GM06990 (cell line): ENCODE results near the gene POPDC3.

Experiments
- DNase-seq: peaks from one replicate; pipeline ENCODE4 v3.0.0-alpha.2; 2011; ENCODE audit not compliant: insufficient read length; ENCODE audit errors: extremely low read depth
- H3K27me3 ChIP-seq: replicated peaks from 2 replicates; pipeline ENCODE4 v1.6.0; 2011; ENCODE audit warnings: low read length; ENCODE audit not compliant: control insufficient read depth, insufficient read depth
- H3K36me3 ChIP-seq: 2 replicates; pipeline ENCODE4 v1.5.1; 2011; ENCODE audit warnings: low read length; ENCODE audit not compliant: control insufficient read depth, insufficient read depth
- H3K4me3 ChIP-seq: replicated peaks from 2 replicates; pipeline ENCODE4 v1.5.1; 2011; ENCODE audit warnings: low read depth, mild to moderate bottlenecking, control low read depth, low read length
- TF ChIP-seq, protein P1 (sequence below): IDR thresholded peaks from 2 replicates; pipeline ENCODE4 v1.5.1; 2011; ENCODE audit warnings: low read length, control low read depth, mild to moderate bottlenecking, inconsistent platforms; ENCODE audit not compliant: insufficient read depth, poor library complexity, severe bottlenecking

The POPDC3 gene

DNA sequence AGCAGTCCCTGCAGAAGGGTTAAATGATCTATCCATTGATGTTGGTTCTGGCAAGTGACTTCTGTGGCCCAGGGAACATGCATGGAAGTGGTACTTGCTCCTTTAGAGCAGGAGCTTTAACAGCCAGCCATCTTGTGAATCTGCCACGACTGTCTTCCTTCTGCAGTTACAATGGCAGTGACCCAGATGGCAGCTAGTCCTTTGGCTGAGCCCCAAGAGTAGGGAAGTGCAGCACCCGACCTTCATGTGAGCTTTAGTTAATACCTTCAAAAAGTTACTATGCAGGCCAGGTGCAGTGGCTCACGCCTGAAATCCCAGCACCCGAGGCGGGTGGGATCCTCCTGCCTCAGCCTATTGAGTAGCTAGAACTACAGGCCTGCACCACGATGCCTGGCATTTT lies 66.4 kb downstream of the POPDC3 start:
- Histone ChIP-seq H3K27me3 (no peaks in the 10 kb centered on the region; the same call in 1 of the 2 replicates), H3K4me3 (no peak overlapping the region), H3K36me3 (no peaks in the 10 kb centered on the region)
- TF ChIP-seq, protein P1, sequence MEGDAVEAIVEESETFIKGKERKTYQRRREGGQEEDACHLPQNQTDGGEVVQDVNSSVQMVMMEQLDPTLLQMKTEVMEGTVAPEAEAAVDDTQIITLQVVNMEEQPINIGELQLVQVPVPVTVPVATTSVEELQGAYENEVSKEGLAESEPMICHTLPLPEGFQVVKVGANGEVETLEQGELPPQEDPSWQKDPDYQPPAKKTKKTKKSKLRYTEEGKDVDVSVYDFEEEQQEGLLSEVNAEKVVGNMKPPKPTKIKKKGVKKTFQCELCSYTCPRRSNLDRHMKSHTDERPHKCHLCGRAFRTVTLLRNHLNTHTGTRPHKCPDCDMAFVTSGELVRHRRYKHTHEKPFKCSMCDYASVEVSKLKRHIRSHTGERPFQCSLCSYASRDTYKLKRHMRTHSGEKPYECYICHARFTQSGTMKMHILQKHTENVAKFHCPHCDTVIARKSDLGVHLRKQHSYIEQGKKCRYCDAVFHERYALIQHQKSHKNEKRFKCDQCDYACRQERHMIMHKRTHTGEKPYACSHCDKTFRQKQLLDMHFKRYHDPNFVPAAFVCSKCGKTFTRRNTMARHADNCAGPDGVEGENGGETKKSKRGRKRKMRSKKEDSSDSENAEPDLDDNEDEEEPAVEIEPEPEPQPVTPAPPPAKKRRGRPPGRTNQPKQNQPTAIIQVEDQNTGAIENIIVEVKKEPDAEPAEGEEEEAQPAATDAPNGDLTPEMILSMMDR: no peak
- DNase-seq: no peak

DNA sequence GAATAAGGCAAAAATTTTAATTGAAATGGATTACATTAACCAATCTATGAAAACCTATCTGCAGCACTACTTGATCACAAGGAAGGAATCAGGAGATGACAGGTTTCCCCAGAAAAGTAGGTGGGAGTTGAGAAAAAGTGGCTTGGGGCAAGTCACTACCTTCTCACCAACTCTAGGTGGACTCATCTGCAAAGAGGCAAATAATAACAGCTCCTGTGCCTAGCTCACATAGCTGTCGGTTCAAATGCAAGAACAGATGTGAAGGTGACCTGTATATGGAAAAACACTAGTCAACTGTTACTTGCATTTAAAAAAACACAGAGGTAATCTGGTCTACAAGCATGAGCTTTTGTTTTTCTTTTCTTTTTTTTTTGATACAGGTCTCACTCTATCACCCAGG lies 67.2 kb downstream of the POPDC3 start:
- no peak for DNase-seq
- H3K36me3 ChIP-seq: no peaks in the 10 kb centered on the region
- no peak overlapping the region for H3K4me3 ChIP-seq
- no peaks in the 10 kb centered on the region; the same call in 1 of the 2 replicates for H3K27me3 ChIP-seq
- TF ChIP-seq, protein P1: peak; percentile 10

DNA sequence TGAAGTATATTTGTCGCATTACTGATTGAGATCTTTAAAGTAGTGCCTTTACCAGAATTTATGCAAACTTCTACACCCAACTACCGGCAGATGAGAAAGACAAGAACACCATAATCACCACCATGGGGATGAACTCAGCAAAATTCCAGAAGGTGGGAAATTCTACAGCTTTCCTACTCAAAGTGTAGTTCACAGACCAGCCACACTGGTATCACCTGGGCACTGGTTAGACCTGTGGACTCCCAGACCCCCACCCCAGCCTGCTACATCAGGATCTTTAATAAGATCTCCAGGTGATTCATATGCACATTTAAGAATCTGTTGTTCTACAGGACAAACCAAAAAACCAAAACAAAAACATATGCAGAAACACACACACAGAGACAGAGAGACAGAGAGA lies 67.9 kb downstream of the POPDC3 start:
- no peak for DNase-seq
- no peak overlapping the region for H3K4me3 ChIP-seq
- no peaks in the 10 kb centered on the region for H3K36me3 ChIP-seq
- H3K27me3 ChIP-seq: no peaks in the 10 kb centered on the region; the same call in 1 of the 2 replicates
- TF ChIP-seq, protein P1: no peak

DNA sequence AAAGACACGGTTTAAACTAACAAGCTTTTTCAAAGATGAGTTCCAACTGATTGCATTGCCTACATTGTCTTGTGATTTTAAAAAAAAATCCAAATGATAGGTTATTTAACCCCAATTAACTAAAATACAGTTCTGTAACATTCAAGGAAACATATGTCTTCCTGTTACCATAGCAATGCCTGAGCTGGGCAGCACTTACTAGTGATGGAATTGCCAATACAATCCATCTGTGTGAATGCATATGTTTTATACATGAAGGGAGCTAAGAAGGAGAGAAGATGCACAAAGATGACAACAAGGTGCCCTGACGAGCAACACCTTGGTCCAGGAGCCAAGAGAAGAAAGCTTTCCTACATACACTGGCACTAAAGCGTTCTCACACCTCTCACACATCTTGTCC lies 68.7 kb downstream of the POPDC3 start:
- H3K27me3 ChIP-seq: no peaks in the 10 kb centered on the region; the same call in 1 of the 2 replicates
- H3K4me3 ChIP-seq: no peak overlapping the region
- DNase-seq: no peak
- no peaks in the 10 kb centered on the region for H3K36me3 ChIP-seq
- TF ChIP-seq, protein P1: no peak

DNA sequence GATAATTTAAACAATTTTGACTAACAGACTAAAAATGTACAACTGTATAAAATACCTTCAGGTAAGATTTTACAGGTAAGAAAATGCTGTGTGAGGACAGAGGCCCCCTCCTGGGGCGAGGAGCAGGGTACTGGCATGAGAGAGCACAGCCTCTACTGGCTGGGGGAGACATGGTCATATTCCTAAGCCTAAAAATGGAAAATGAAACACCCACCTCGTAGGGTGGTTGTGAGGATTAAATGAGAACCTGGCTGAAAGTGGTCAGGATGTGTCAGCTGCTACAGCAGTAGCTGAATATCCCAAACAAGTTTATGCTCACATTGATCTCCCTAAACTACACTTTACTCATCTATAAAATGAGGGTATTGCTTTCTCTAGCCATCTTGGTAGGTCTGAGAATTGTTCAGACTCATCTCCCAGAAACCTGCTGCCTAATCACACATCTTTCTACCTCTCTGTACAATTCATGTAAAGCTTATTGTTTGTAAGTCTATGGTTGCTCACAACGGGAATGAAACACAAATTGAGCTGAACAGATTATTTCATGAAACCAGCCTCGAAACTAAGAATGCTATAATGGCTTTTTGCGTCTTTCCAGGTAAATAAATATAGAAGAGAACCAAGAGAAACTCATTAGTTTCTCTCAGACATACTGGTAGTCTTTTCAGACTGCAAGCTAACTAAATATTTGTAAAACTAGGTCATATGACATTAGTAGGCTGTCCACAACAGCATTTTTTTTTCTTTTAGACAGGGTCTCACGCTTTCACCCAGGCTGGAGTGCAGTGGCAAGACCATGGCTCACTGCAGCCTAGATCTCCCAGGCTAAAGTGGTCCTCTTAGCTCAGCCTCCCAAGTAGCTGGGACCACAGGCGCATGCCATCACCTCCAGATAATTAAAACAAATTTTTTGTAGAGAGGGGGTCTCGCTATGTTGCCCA lies 69.6 kb downstream of the POPDC3 start:
- TF ChIP-seq, protein P1: no peak
- peak; percentile 7 for DNase-seq
- Histone ChIP-seq H3K27me3 (no peaks in the 10 kb centered on the region; the same call in 1 of the 2 replicates), H3K36me3 (no peaks in the 10 kb centered on the region), H3K4me3 (no peak overlapping the region)
